H1 (cell line): ENCODE results near the gene FARS2. TPM values are rescaled to one million over a fixed set of nuclear protein-coding genes. Genes with fewer than 3 reads are reported as not detected.

Source experiments
- CTCF ChIA-PET: fragments of 300-600 bp; sonication (Branson Sonifier 250); formaldehyde crosslinking; loops from one replicate; lab custom pipeline; 2021; ENCODE audit not compliant: partially characterized antibody; lab: Charles Lee
- POLR2A ChIA-PET: fragments of 300-600 bp; sonication (Branson Sonifier 250); formaldehyde crosslinking; loops from one replicate; lab custom pipeline; 2021; ENCODE audit warnings: inconsistent platforms; ENCODE audit not compliant: partially characterized antibody; lab: Charles Lee
- DNase-seq, 2 experiments: peaks; one replicate each; pipeline versions ENCODE4 v3.0.0 to v3.0.0-alpha.2; 2010 to 2022; ENCODE audit warnings: low spot score in 2 of 2, low read depth in 1 of 2, mixed read lengths in 1 of 2
- FAIRE-seq: peaks from 2 replicates; lab custom pipeline; 2011; peaks lifted over from hg19 to GRCh38; lab: Jason Lieb, UNC
- H2AFZ ChIP-seq: 2 replicates; pipeline ENCODE4 v1.8.1; 2012; ENCODE audit warnings: low read length, inconsistent platforms
- H2AK5ac ChIP-seq: 2 replicates; pipeline ENCODE4 v1.6.1; 2013; ENCODE audit warnings: low read depth, low read length
- H2BK120ac ChIP-seq: replicated peaks from 2 replicates; pipeline ENCODE3; 2013; ENCODE audit warnings: low read depth, low read length, inconsistent platforms
- H2BK12ac ChIP-seq: 2 replicates; pipeline ENCODE4 v1.6.1; 2013; ENCODE audit warnings: low read depth, low read length
- H2BK15ac ChIP-seq: 2 replicates; pipeline ENCODE4 v1.6.1; 2013; ENCODE audit warnings: low read length
- H2BK20ac ChIP-seq: 2 replicates; pipeline ENCODE4 v1.6.1; 2013; ENCODE audit warnings: low read length
- H2BK5ac ChIP-seq: 2 replicates; pipeline ENCODE4 v1.6.1; 2013; ENCODE audit warnings: low read depth, low read length
- H3K14ac ChIP-seq: 2 replicates; pipeline ENCODE4 v1.6.1; 2013; ENCODE audit warnings: inconsistent platforms; ENCODE audit not compliant: insufficient read length
- H3K18ac ChIP-seq: 2 replicates; pipeline ENCODE4 v1.6.1; 2013; ENCODE audit warnings: low read length; ENCODE audit errors: extremely low read depth
- H3K23ac ChIP-seq: 2 replicates; pipeline ENCODE4 v1.6.1; 2013; ENCODE audit warnings: inconsistent platforms; ENCODE audit not compliant: insufficient read length
- H3K23me2 ChIP-seq: 2 replicates; pipeline ENCODE4 v1.6.1; 2013; ENCODE audit warnings: low read depth, low read length
- H3K27ac ChIP-seq: 2 replicates; pipeline ENCODE4 v1.6.1; 2011; ENCODE audit warnings: low read depth, low read length, inconsistent platforms
- H3K27me3 ChIP-seq, 4 experiments: replicated peaks in 1 of 4; 1 replicate in 1 of 4; 2 replicates in 3 of 4; pipeline versions ENCODE4 v1.6.1 to v1.8.1; 2011 to 2013; ENCODE audit warnings: low read length in 3 of 4, mild to moderate bottlenecking in 3 of 4, inconsistent platforms in 2 of 4, mixed read lengths in 2 of 4, moderate library complexity in 1 of 4; ENCODE audit not compliant: control insufficient read depth in 3 of 4, insufficient read depth in 3 of 4; ENCODE audit errors: extremely low read depth in 1 of 4
- H3K36me3 ChIP-seq, 4 experiments: 2 replicates each; pipeline versions ENCODE4 v1.6.1 to v1.8.1; 2011 to 2013; ENCODE audit warnings: mild to moderate bottlenecking in 4 of 4, low read length in 3 of 4, moderate library complexity in 2 of 4, control low read depth in 1 of 4, inconsistent platforms in 1 of 4; ENCODE audit not compliant: insufficient read depth in 4 of 4, control insufficient read depth in 2 of 4
- H3K4ac ChIP-seq: replicated peaks from 2 replicates; pipeline ENCODE3; 2013; ENCODE audit warnings: low read length, low read depth, mixed read lengths, inconsistent platforms; ENCODE audit not compliant: insufficient read length
- H3K4me1 ChIP-seq, 4 experiments: replicated peaks in 1 of 4; 1 replicate in 1 of 4; 2 replicates in 3 of 4; pipeline versions ENCODE4 v1.6.1 to v1.8.1; 2011 to 2013; ENCODE audit warnings: low read length in 3 of 4, inconsistent platforms in 2 of 4, mixed read lengths in 1 of 4; ENCODE audit not compliant: insufficient read depth in 4 of 4, control insufficient read depth in 3 of 4
- H3K4me2 ChIP-seq, 2 experiments: 2 replicates each; pipeline versions ENCODE4 v1.6.1 to v1.8.1; 2011 to 2013; ENCODE audit warnings: low read depth in 2 of 2, low read length in 2 of 2, control low read depth in 1 of 2, inconsistent platforms in 1 of 2, mild to moderate bottlenecking in 1 of 2; ENCODE audit not compliant: insufficient read depth in 1 of 2
- H3K4me3 ChIP-seq, 4 experiments: fragments of 200-600, 300-600 bp in 1 of 4; sonication (generic), shearing (Covaris generic), sonication (Bioruptor Twin) in 1 of 4; 2 replicates each; pipeline versions ENCODE4 v1.5.1 to v1.8.1; 2011 to 2016; ENCODE audit warnings: low read length in 4 of 4, low read depth in 3 of 4, control low read depth in 2 of 4, inconsistent platforms in 2 of 4, mild to moderate bottlenecking in 2 of 4, mixed read lengths in 1 of 4, moderate library complexity in 1 of 4; ENCODE audit not compliant: insufficient read depth in 2 of 4; ENCODE audit errors: extremely low read depth in 1 of 4
- H3K56ac ChIP-seq: replicated peaks from 2 replicates; pipeline ENCODE3; 2013; ENCODE audit warnings: low read depth, mild to moderate bottlenecking, mixed read lengths, low read length, inconsistent platforms; ENCODE audit not compliant: insufficient read length
- H3K79me1 ChIP-seq: 2 replicates; pipeline ENCODE4 v1.6.1; 2013; ENCODE audit warnings: low read depth, low read length, control low read depth
- H3K79me2 ChIP-seq, 2 experiments: 2 replicates each; pipeline versions ENCODE4 v1.6.1 to v1.8.1; 2012 to 2013; ENCODE audit warnings: low read length in 2 of 2, mild to moderate bottlenecking in 2 of 2, inconsistent platforms in 1 of 2; ENCODE audit not compliant: insufficient read depth in 2 of 2, control insufficient read depth in 1 of 2
- H3K9ac ChIP-seq, 4 experiments: replicated peaks in 1 of 4; 1 replicate in 1 of 4; 2 replicates in 3 of 4; pipeline versions ENCODE4 v1.6.1 to v1.8.1; 2011 to 2013; ENCODE audit warnings: low read depth in 3 of 4, low read length in 3 of 4, control low read depth in 2 of 4, mild to moderate bottlenecking in 2 of 4, moderate library complexity in 2 of 4, inconsistent platforms in 1 of 4; ENCODE audit errors: extremely low read depth in 1 of 4
- H3K9me3 ChIP-seq, 2 experiments: 2 replicates each; pipeline versions ENCODE4 v1.6.1 to v1.8.1; 2012 to 2013; ENCODE audit warnings: mild to moderate bottlenecking in 2 of 2, moderate library complexity in 2 of 2, control low read depth in 1 of 2, inconsistent platforms in 1 of 2, low read depth in 1 of 2, low read length in 1 of 2, mixed read lengths in 1 of 2; ENCODE audit not compliant: insufficient read depth in 2 of 2
- H4K20me1 ChIP-seq, 2 experiments: replicated peaks in 1 of 2; 2 replicates each; pipeline versions ENCODE3 to v1.8.1; 2011 to 2013; ENCODE audit warnings: inconsistent platforms in 2 of 2, low read length in 2 of 2, mild to moderate bottlenecking in 1 of 2; ENCODE audit not compliant: insufficient read depth in 2 of 2, control insufficient read depth in 1 of 2
- H4K5ac ChIP-seq: 2 replicates; pipeline ENCODE4 v1.6.1; 2013; ENCODE audit warnings: low read length, low read depth, mixed read lengths, inconsistent platforms; ENCODE audit not compliant: insufficient read length
- H4K8ac ChIP-seq: 2 replicates; pipeline ENCODE4 v1.8.0; 2013; ENCODE audit warnings: mild to moderate bottlenecking, moderate library complexity, low read length, inconsistent platforms; ENCODE audit not compliant: insufficient read depth; ENCODE audit errors: extremely low read depth
- H4K91ac ChIP-seq: replicated peaks from 2 replicates; pipeline ENCODE3; 2013; ENCODE audit warnings: low read length, mixed read lengths, inconsistent platforms; ENCODE audit not compliant: insufficient read length
- CBX8 ChIP-seq: fragments of 300-800, 300-1000 bp; sonication (generic); IDR thresholded peaks from 2 replicates; pipeline ENCODE4 v1.7.1; 2016; ENCODE audit warnings: low read depth, low read length, borderline replicate concordance
- CEBPB ChIP-seq: IDR thresholded peaks from 2 replicates; pipeline ENCODE4 v1.6.1; 2012; ENCODE audit warnings: low read depth, low read length
- GABPA ChIP-seq: IDR thresholded peaks from 2 replicates; pipeline ENCODE4 v1.6.1; 2011; ENCODE audit warnings: mild to moderate bottlenecking, low read length, moderate library complexity, borderline replicate concordance; ENCODE audit not compliant: insufficient read depth
- KDM1A ChIP-seq: fragments of 200-600, 300-600 bp; sonication (generic); IDR thresholded peaks from 2 replicates; pipeline ENCODE4 v1.7.1; 2016; ENCODE audit warnings: mild to moderate bottlenecking, low read length, borderline replicate concordance
- KDM4A ChIP-seq: IDR thresholded peaks from one replicate; pipeline ENCODE4 v1.7.1; 2012; ENCODE audit warnings: low read depth, mild to moderate bottlenecking, moderate library complexity, low read length, inconsistent platforms; ENCODE audit not compliant: severe bottlenecking
- MAFK ChIP-seq: IDR thresholded peaks from 2 replicates; pipeline ENCODE4 v1.6.1; 2012; ENCODE audit warnings: low read depth, mild to moderate bottlenecking, improper control_type of control experiment, low read length
- RFX5 ChIP-seq: IDR thresholded peaks from 2 replicates; pipeline ENCODE4 v1.6.1; 2011; ENCODE audit warnings: low read depth, low read length, improper control_type of control experiment, borderline replicate concordance
- SIX5 ChIP-seq: IDR thresholded peaks from 2 replicates; pipeline ENCODE4 v1.6.1; 2011; ENCODE audit warnings: mild to moderate bottlenecking, low read depth, low read length
- SP2 ChIP-seq: IDR thresholded peaks from 2 replicates; pipeline ENCODE4 v1.6.1; 2012; ENCODE audit warnings: mild to moderate bottlenecking, low read length, inconsistent platforms
- TEAD4 ChIP-seq: IDR thresholded peaks from 2 replicates; pipeline ENCODE4 v1.6.1; 2012; ENCODE audit warnings: low read depth, low read length, inconsistent platforms, mixed read lengths
- WGBS, 2 experiments: shearing (Covaris generic) in 1 of 2; methylation state at CpG; one replicate each; pipeline versions ENCODE4 v1.1.6 to v1.1.7; 2013 to 2015; ENCODE audit warnings: low lambda C conversion rate in 2 of 2, mixed read lengths in 2 of 2, inconsistent platforms in 1 of 2, low coverage in 1 of 2, missing lambda C conversion rate in 1 of 2; ENCODE audit not compliant: insufficient replicate concordance in 2 of 2, insufficient coverage in 1 of 2, insufficient read length in 1 of 2; ENCODE audit errors: extremely low coverage in 1 of 2, missing lambda C conversion rate in 1 of 2; 5-methylcytosine and 5-hydroxymethylcytosine counted together
- polyA plus RNA-seq, 7 experiments: library from polyadenylated mRNA; depleted of rRNA in 3 of 7; stranded (reverse) in 5 of 7; unstranded in 2 of 7; fragments of >200 nt in 5 of 7; fragments of 200-250 nt in 2 of 7; gene quantifications; 1 replicate in 5 of 7; 2 replicates in 1 of 7; 4 replicates in 1 of 7; pipeline versions ENCODE4 v1.2.1 to v1.2.3, GENCODE V29; 2011 to 2013; ENCODE audit warnings: missing spikeins in 2 of 7, mixed read lengths in 2 of 7
- total RNA-seq: library from RNA; stranded (reverse); fragmentation: NEBNext Ultra II Directional; extraction: Animal tissue kit (Norgen Biotek cat#: 25700); gene quantifications from 2 replicates; pipeline ENCODE4 v1.2.1, GENCODE V29; 2021
- TF ChIP-seq, protein P1 (sequence below): IDR thresholded peaks from 2 replicates; pipeline ENCODE4 v1.6.1; 2012; ENCODE audit warnings: inconsistent platforms
- TF ChIP-seq, protein P2 (sequence below): IDR thresholded peaks from 2 replicates; pipeline ENCODE4 v1.6.1; 2011; ENCODE audit warnings: low read depth, mild to moderate bottlenecking, low read length; ENCODE audit not compliant: insufficient read depth

The FARS2 gene
- total and polyA plus RNA-seq, 2 of the 8 experiments (the other 6 are each of a cell fraction or from before 2014, with no cell fraction given) = 11.7 to 14.4 TPM

DNA sequence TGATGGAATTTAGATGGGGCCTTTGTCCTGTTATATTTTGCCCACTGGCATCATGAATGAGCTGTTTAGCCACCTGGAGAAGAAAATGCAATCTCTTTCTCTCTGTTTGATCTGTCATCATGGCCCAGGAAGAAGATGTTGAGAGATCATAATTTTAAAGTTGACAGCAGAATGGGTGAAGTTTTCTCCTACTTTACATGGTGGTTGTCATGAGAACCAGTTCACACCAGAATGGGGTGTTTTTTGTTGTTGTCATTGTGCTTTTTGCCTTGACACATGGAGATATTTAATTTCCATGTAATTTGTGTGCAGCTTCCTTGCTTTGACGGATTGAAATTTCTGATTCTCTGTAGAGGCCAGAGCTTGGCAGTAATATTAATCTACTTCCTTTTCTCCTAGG lies 122.5 kb downstream of the FARS2 start:
- no peaks in the 10 kb centered on the region for H3K79me1 ChIP-seq
- H3K27ac ChIP-seq = no peak overlapping the region
- H3K9ac ChIP-seq = no peak overlapping the region
- H3K18ac ChIP-seq = no peak overlapping the region
- H2AK5ac ChIP-seq = no peak overlapping the region
- no peak overlapping the region for H4K5ac ChIP-seq
- H3K9me3 ChIP-seq = no peaks in the 10 kb centered on the region
- no peak for DNase-seq
- no peak overlapping the region for H2AFZ ChIP-seq
- H3K4me1 ChIP-seq = peaks cover 0 to 4% (median 1%) of the 10 kb centered on the region in 4 experiments; a peak in 3 of 7 replicates
- no peak overlapping the region for H2BK120ac ChIP-seq
- H3K56ac ChIP-seq = no peak overlapping the region
- no peak overlapping the region for H3K14ac ChIP-seq
- TF ChIP-seq, protein P1, sequence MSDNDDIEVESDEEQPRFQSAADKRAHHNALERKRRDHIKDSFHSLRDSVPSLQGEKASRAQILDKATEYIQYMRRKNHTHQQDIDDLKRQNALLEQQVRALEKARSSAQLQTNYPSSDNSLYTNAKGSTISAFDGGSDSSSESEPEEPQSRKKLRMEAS = no peak
- TF ChIP-seq, protein P2, sequence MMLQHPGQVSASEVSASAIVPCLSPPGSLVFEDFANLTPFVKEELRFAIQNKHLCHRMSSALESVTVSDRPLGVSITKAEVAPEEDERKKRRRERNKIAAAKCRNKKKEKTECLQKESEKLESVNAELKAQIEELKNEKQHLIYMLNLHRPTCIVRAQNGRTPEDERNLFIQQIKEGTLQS = no peak
- TF ChIP-seq GABPA (no peak), SP2 (no peak), MAFK (no peak), CEBPB (no peak), SIX5 (no peak), TEAD4 (no peak), RFX5 (no peak), CBX8 (no peak), KDM4A (no peak), KDM1A (no peak)
- no peak overlapping the region for H2BK20ac ChIP-seq
- WGBS, 2 experiments = 92% methylated on average over 1 of the region's 1 CpG; no CpG with 5 or more reads in 1 of the 2 experiments
- H3K4me2 ChIP-seq = no peak overlapping the region
- H3K27me3 ChIP-seq = no peaks in the 10 kb centered on the region
- no peaks in the 10 kb centered on the region; the same call in 1 of the 2 replicates for H3K23me2 ChIP-seq
- ChIA-PET CTCF (interaction anchor here (1.3 to 2.7 kb wide), 2 partner anchors 166 to 169 kb away, joined by 4 to 9 read pairs; no protein-coding TSS in a partner anchor), POLR2A (no interaction called here)
- H4K8ac ChIP-seq = no peak overlapping the region
- no peak overlapping the region for H2BK12ac ChIP-seq
- no peak for FAIRE-seq
- peaks cover 0 to 1% of the 10 kb centered on the region in 2 experiments for H4K20me1 ChIP-seq
- H3K36me3 ChIP-seq = no peaks in the 10 kb centered on the region
- H3K79me2 ChIP-seq = no peaks in the 10 kb centered on the region
- no peak overlapping the region for H2BK5ac ChIP-seq
- no peak overlapping the region for H2BK15ac ChIP-seq
- no peak overlapping the region for H3K23ac ChIP-seq
- H3K4ac ChIP-seq = no peak overlapping the region
- H4K91ac ChIP-seq = no peak overlapping the region
- no peak overlapping the region for H3K4me3 ChIP-seq
